Osteocyte (in vitro differentiated cells): ENCODE measurements around the gene GBX2. TPM values are rescaled to one million over a fixed set of nuclear protein-coding genes. Genes with fewer than 3 reads are reported as not detected.

Experiments used
- DNase-seq: peaks from one replicate; pipeline ENCODE4 v3.0.0; 2021; ENCODE audit warnings: mixed read lengths; ENCODE audit not compliant: unreplicated experiment; ENCODE audit errors: extremely low spot score
- H3K27ac Mint-ChIP-seq: one replicate; pipeline ENCODE4 v1.8.0; 2021; ENCODE audit warnings: mild to moderate bottlenecking, mixed read lengths; ENCODE audit not compliant: unreplicated experiment
- H3K27me3 Mint-ChIP-seq: one replicate; pipeline ENCODE4 v1.8.0; 2021; ENCODE audit warnings: mixed read lengths; ENCODE audit not compliant: unreplicated experiment
- H3K36me3 Mint-ChIP-seq: one replicate; pipeline ENCODE4 v1.8.0; 2021; ENCODE audit warnings: mixed read lengths; ENCODE audit not compliant: unreplicated experiment
- H3K4me1 Mint-ChIP-seq: one replicate; pipeline ENCODE4 v1.8.0; 2021; ENCODE audit warnings: mixed read lengths; ENCODE audit not compliant: unreplicated experiment
- H3K4me3 Mint-ChIP-seq: one replicate; pipeline ENCODE4 v1.8.0; 2021; ENCODE audit warnings: mild to moderate bottlenecking, moderate library complexity, mixed read lengths; ENCODE audit not compliant: unreplicated experiment
- H3K9me3 Mint-ChIP-seq: one replicate; pipeline ENCODE4 v1.8.0; 2021; ENCODE audit warnings: mixed read lengths; ENCODE audit not compliant: unreplicated experiment
- CTCF ChIP-seq: fragments of 200-600 bp; sonication (generic); IDR thresholded peaks from 2 replicates; pipeline ENCODE4 v1.5.0; 2021; ENCODE audit warnings: antibody characterized with exemption, mild to moderate bottlenecking, moderate library complexity
- total RNA-seq: library from RNA; stranded (reverse); gene quantifications from 2 replicates; pipeline ENCODE4 v1.2.1, GENCODE V29; 2021

The GBX2 gene
- total RNA-seq, 1 donor from 2014 or later = 56.5 TPM

GRCh38 chr2:236117861-236118269, 50.3 kb downstream of the GBX2 start:
- no peaks in the 10 kb centered on the region for H3K9me3 Mint-ChIP-seq
- H3K4me1 Mint-ChIP-seq = peaks cover 2% of the 10 kb centered on the region
- peaks cover 6% of the 10 kb centered on the region for H3K36me3 Mint-ChIP-seq
- H3K27ac Mint-ChIP-seq = no peak overlapping the region
- no peak for DNase-seq
- no peak for TF ChIP-seq CTCF
- H3K4me3 Mint-ChIP-seq = no peak overlapping the region
- no peaks in the 10 kb centered on the region for H3K27me3 Mint-ChIP-seq

- H3K4me1 Mint-ChIP-seq = peaks cover 2% of the 10 kb centered on the region
- DNase-seq = no peak
Measured at GRCh38 chr2:236117401-236117800, 50.8 kb downstream of the GBX2 start.

More at GRCh38 chr2:236117401-236117800, 50.8 kb downstream of the GBX2 start:
- no peak overlapping the region for H3K4me3 Mint-ChIP-seq
- H3K36me3 Mint-ChIP-seq = peaks cover 5% of the 10 kb centered on the region
- H3K27me3 Mint-ChIP-seq = no peaks in the 10 kb centered on the region
- no peak for TF ChIP-seq CTCF
- no peaks in the 10 kb centered on the region for H3K9me3 Mint-ChIP-seq
- H3K27ac Mint-ChIP-seq = no peak overlapping the region

Other genes with a start within 250 kb of the GBX2 start
- gene ASB18, start 96.0 kb upstream of the GBX2 start, total RNA-seq = not detected in 2 replicates